Lung microvascular endothelial cell (primary cell): ENCODE measurements around the gene TWSG1. TPM values are rescaled to one million over a fixed set of nuclear protein-coding genes. Genes with fewer than 3 reads are reported as not detected.
"Not testable (repeated sequence)": the region's sequence is repeated elsewhere in the genome, so short reads cannot be mapped to it uniquely, and the experiment has no call there.

Experiments used
- DNase-seq, 2 donors: peaks; one replicate each; pipeline versions ENCODE4 v3.0.0 to v3.0.0-alpha.2; 2010; ENCODE audit warnings: low read depth in 2 of 2
- total RNA-seq: library from RNA; depleted of rRNA; stranded (reverse); fragments of >200 nt; gene quantifications from 2 replicates; pipeline ENCODE4 v1.2.1, GENCODE V29; 2014

Gene TWSG1
- total RNA-seq, 1 donor from 2014 or later, result 35.9 TPM

DNA sequence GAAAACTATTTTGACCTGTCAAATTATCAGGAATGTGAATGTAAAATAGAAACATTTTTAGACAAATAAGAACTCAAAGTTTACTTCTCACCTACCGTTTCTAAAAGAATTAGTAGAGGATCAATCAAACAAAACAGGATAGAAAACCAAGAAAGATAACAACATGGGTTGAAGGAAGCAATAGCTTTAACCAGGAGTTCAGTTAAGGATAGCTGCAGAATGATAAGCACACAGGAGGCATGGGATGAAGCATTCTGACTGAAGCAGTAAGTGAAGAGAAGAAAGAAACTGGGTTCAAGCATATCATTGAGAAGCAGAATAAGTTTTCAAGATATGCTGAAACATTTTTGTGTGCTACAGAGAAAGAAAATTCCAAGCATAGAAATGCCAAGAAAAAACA is 52.3 kb downstream of the TWSG1 start:
- no peak for DNase-seq

DNA sequence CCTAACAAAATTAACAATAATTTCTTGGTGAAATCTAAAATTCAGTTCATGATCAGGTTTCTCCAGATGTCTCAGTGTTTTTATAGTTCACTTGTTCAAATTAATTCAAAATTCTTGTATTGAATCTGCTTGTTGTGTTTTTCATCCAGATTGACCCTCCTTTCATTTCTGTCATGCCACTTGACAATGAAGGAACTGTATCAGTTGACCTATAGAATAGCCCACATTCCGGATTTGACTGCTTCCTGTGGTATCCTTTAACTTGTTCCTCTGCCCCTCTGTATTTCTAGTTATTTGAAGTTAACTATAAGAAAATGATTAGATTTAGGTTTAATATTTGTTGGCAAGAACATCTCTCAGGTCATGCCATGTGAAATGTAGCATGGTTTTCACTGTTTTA is 53.3 kb downstream of the TWSG1 start:
- no peak for DNase-seq

- no peak for DNase-seq
Measured at GRCh38 chr18:9389706-9390105, 55.1 kb downstream of the TWSG1 start.

DNA sequence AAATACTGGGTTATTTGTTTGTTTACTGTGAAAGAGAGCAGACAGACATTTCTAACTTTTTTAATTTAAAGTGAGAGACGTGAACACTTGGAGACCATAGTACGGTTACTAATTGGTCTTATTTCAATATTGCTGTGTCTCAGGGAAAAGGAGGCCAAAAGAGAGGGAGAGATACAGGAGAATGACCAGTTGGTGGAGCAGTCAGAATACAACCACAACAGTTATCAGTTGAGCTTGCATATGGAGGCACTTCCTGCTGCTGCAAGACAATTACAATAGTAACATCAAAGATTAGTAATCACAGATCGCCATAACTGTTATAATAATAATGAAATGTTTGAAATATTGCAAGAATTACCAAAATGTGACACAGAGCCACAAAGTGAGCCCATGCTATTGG is 58.2 kb downstream of the TWSG1 start:
- no peak for DNase-seq

- DNase-seq, result no peak
Measured at GRCh38 chr18:9394046-9394445, 59.5 kb downstream of the TWSG1 start.

DNA sequence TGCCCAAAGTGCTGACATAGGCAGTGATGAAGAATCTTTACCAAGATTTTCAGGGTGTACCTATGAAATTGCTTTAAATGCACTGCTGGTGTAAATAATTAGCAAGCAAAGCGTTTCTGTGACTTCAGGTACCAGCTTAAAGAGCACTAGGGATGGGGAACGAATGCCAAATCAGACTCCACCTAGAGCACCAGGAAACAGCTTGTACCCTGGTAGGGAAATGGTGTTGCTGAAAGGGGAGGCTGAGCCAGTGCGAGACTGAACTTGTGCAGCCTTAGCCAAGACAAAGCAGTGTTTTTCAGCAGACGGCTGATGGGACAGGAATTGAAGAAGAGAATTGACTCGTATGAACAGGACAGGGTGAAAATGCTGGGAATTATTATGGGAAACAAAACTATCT is 65.6 kb downstream of the TWSG1 start:
- peak in 1 of 2 donors; percentile 43 for DNase-seq

DNA sequence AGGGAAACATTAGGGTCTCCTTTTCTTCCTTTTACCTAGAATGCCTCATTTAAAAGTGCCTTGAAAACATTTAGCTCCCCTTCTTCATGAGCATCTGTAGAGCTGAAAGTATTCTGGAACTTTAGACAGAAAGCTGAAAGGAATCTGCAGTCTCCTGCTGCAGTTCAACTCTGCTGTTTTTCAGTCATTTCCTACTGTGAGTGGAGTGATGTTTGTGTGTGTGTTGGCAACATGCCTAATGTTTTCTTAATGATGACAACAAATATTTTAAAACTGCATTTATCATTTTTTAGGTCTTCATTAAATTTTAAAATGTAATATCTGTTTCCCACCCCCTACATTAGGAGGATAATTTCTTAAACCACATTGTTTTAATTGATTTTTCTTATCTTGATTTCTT is 66.6 kb downstream of the TWSG1 start:
- peak; percentile 33 to 43 for DNase-seq

GRCh38 chr18:9402358-9403007 is 67.9 kb downstream of the TWSG1 start:
- DNase-seq, result not testable (repeated sequence)

DNA sequence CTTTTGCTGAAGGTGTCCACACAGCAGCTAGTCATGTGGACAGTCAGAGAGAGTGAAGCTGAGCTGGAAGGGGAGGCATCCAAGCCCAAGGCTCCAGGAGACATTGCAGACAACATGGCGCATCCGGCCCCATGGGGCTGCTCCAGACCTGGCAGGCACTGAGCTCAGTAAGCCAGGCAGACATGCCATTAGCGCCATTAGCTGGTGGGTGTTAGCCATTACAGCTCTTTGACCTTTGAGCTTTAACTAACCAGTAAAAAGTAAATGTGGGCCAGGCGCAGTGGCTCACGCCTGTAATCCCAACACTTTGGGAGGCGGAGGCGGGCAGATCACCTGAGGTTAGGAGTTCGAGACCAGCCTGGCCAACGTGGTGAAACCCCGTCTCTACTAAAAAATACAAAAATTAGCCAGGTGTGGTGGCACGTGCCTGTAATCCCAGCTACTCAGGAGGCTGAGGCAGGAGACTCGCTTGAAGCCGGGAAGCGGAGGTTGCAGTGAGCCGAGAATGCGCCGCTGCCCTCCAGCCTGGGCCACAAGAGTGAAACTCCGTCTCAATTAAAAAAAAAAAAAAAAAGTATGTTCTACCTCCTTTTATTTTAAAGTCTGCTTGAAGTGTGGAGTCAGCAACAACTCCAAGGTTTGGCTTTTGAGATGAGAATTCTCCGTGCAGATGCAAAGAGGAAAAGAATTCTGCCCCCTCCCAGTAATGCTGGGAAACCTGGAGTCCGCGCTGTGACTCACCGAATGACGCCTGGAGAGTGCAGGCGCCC is 69.4 kb downstream of the TWSG1 start:
- DNase-seq, result peak in 1 of 2 donors; percentile 8

DNA sequence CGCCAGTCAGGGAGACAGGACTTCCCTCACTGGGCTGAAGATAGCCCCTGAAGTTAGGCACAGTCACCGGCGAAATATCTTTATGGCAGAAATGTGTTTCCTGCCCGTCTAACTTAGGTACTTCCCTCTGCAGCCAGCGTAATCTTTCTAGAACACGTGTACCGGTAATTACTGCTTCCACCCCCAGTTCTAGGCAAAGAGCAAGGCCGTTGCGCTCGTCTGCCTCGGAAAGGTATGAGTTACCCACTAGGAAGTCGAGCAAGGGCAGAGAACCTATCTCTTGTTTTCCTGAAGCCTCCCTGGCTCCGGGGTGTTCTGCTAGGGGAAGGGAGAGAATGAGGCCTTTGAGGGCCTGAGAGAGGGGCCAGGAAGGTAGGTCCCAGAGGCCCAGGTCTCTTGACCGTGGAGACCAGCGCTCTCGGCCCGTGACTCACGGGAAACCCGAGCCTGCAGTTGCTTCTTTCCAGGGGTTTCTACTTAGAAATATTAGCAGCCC is 70.0 kb downstream of the TWSG1 start:
- DNase-seq, result peak; percentile 75 to 81

- no peak for DNase-seq
Measured at GRCh38 chr18:9405130-9405529, 70.6 kb downstream of the TWSG1 start.

- no peak for DNase-seq
Measured at GRCh38 chr18:9405977-9406376, 71.4 kb downstream of the TWSG1 start.

DNA sequence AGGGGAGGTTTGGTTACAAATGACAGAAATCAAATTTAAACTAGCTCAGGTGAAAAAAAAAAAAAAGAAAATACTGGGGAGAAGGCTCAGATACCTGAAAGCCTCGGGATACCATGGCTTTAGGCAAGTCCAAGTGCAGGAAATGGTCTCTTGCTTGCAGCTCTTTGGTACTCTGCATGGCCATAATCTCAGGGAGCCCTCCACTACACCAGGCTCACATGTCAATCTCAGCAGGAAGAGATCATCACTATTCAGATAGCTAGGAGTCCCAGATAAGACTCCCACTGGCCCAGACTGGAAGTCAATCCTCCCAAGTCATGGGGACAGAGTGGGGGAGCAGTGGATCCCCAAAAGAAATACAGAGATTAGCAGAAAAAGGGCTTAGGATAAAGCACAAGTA is 75.9 kb downstream of the TWSG1 start:
- no peak for DNase-seq

DNA sequence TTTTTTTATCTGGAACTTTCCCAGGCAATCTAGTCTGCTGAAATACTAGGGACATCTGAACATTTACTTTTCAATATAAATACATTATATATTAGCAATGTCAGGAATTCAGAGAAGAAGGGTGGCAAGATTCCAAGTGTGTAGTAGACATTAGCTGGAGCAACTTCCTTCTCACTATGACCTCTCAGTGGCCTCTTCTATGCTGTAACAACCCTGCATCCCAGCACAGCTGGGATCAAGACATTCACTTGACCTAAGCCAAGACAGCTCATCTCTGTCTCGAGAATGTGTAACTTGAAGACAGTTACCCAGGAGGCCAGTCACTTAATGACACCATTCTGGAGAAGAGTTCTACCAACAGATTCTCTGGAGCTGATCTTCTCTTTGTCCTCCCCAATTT is 79.0 kb downstream of the TWSG1 start:
- peak in 1 of 2 donors; percentile 80 for DNase-seq

DNA sequence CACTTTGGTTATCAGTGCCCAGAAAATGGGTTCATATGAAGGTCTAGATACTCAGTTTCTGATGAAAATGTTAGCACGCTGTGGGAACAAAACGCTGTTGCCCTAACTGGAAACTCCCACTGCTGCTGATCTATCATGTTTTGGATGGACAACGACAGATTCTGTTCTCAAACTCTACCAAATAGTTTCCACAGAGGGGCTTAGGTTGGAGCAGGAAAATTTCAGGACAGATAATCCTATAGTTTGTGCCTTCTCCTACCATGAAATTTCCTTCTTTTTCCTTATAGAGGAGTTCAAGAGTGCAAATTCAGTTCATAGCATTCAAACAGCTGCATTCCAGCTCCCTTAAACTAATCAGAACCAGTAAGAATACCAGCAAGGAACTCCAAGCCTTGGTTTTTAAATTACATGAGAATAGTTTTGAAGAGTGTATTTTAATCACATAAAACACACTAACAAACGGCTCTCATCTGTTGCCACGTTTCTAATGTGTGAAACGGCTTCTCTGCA is 82.0 kb downstream of the TWSG1 start:
- no peak for DNase-seq

DNA sequence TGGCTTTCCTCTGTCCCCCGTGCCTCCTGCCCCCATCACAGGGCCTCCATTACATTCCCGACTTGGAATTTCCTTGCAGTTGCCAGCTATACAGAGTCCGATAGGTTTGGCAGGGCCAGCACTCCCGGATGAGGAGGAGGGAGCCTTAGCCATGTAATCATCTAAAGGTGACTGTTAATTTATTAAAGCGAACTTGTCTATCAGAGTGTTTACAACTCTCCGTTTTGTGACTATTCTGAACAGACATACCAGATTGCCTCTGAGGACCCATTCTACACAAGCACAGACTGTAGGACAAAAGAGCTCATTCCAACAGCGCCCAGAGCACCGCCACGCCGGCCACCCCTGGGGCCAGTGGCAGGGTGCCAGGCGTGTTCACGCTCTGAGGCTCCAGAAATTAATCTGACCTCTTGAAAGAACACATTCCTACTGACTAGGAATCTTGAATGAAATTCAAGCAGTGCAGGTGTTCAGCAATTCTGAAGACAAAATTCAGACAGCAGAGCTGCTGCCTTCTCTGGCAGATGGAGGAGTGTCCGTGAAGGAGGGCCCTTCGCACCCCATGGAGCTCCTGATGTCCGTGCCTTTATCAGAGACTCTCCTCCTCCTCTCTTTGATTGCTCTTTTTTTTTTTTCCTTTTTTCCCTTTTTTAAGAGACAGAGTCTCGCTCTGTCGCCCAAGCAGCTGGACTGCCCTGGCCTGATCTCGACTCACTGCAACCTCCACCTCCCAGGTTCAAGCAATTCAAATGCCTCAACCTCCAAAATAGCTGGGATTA is 82.7 kb downstream of the TWSG1 start:
- peak in 1 of 2 donors; percentile 57 for DNase-seq

GRCh38 chr18:9418047-9418690 is 83.6 kb downstream of the TWSG1 start:
- no peak for DNase-seq

GRCh38 chr18:9419956-9420631 is 85.5 kb downstream of the TWSG1 start:
- no peak for DNase-seq

DNA sequence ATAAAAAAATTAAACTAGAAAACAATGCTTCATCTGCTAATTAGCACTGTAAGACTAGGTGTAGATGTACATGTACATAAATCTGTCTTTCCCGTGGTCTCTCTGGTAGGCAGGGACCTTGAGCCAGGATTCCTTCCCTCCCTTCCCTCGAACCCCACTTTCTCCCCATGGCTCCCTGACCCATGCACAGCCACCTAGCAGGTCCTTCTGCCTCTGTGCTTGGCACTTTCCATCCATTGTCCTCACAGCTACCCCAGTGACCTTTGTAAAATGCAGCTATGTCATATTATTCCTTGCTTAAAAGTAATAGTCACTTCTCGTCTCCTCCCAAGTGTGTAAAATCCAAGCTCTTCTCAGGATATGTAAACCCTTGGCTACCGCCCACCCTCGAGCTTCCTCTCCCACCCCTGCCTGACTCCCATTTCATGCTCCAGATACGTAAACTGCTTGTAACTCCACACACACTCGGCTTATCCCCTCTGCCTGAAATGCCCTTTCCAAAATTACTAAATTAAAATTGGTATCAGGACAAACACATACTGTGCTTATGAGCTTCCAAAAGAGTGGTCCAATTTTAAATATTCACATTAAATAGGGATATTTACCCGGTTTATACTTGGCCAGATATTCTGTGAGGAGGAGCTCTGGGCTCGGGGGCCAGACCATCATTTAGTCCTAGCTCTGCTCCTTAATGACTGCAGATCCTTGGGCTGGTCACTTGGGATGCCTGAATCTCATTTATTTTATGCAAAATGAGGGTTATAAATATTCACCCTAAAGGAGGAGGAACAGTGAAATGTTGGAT is 86.7 kb downstream of the TWSG1 start:
- DNase-seq, result no peak

- DNase-seq, result no peak
Measured at GRCh38 chr18:9421901-9422327, 87.3 kb downstream of the TWSG1 start.
